Heart left ventricle (tissue), 13 donors: ENCODE results near the gene ERF.

Experiments
- POLR2A ChIP-seq, 2 donors: fragments of 450-650 bp; IDR thresholded peaks; one replicate each; pipeline ENCODE4 v1.6.1; 2017; ENCODE audit warnings: antibody characterized with exemption in 2 of 2, mild to moderate bottlenecking in 2 of 2, moderate library complexity in 2 of 2
- TF ChIP-seq, protein P1 (sequence below), 12 donors: fragments of 200-600 bp; sonication (generic) in 4 of 12; IDR thresholded peaks; one replicate each; pipeline versions ENCODE4 v1.5.0 to v1.8.0; 2018 to 2022; ENCODE audit warnings: antibody characterized with exemption in 12 of 12, mild to moderate bottlenecking in 5 of 12
- donor health status: ischemic (EF 13 %, LVEDD 7.1; RV severe dilation, severe dysfunction).
- donor health status: DM: no; HTN: yes; CAD: no.
- donor health status: DM: no; HTN: no; CAD: no.
- donor health status: ischemic (EF 25% LVEDD 6.9; RV normal size, moderate dysfunction).
- donor health status: ischemic (EF 25% LVEDD 5.7; RV mildly dilated, moderate dysfunction).
- donor health status: ischemic (EF 35%, LVEDD 5.7; RV mildly dilated, moderate dysfunction).
- donor health status: nonischemic (EF 11% LVEDD 7.7; RV severe dilation, severe dysfunction).
- donor health status: DM: yes; HTN: yes; CAD: no.
- donor health status: PGD.
- donor health status: ischemic (EF 29% LVEDD 5.4; RV normal size, mild dysfunction).
- donor health status: nonischemic (EF 23%, LVEDD 6.1; RV moderate dilation, normal function).

GRCh38 chr19:42251572-42252358 is 3.2 kb downstream of the ERF start:
- no peak for TF ChIP-seq POLR2A (IDR thresholded peaks at IDR 0.05)
- TF ChIP-seq, protein P1, sequence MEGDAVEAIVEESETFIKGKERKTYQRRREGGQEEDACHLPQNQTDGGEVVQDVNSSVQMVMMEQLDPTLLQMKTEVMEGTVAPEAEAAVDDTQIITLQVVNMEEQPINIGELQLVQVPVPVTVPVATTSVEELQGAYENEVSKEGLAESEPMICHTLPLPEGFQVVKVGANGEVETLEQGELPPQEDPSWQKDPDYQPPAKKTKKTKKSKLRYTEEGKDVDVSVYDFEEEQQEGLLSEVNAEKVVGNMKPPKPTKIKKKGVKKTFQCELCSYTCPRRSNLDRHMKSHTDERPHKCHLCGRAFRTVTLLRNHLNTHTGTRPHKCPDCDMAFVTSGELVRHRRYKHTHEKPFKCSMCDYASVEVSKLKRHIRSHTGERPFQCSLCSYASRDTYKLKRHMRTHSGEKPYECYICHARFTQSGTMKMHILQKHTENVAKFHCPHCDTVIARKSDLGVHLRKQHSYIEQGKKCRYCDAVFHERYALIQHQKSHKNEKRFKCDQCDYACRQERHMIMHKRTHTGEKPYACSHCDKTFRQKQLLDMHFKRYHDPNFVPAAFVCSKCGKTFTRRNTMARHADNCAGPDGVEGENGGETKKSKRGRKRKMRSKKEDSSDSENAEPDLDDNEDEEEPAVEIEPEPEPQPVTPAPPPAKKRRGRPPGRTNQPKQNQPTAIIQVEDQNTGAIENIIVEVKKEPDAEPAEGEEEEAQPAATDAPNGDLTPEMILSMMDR (IDR thresholded peaks at IDR 0.05): no peak
